Loucy (cell line): ENCODE data around the gene RSU1.

Experiments
- EZH2phosphoT487 ChIP-seq: fragments of 200-600 bp; IDR thresholded peaks from 2 replicates; pipeline ENCODE4 v1.6.1; 2018; ENCODE audit warnings: antibody characterized with exemption, mild to moderate bottlenecking, moderate library complexity, borderline replicate concordance
- TF ChIP-seq, protein P1 (sequence below): fragments of 200-600 bp; sonication (generic); conservative IDR thresholded peaks from 2 replicates; pipeline ENCODE4 v1.5.1; 2014; ENCODE audit warnings: mild to moderate bottlenecking, antibody characterized with exemption, low read length

DNA sequence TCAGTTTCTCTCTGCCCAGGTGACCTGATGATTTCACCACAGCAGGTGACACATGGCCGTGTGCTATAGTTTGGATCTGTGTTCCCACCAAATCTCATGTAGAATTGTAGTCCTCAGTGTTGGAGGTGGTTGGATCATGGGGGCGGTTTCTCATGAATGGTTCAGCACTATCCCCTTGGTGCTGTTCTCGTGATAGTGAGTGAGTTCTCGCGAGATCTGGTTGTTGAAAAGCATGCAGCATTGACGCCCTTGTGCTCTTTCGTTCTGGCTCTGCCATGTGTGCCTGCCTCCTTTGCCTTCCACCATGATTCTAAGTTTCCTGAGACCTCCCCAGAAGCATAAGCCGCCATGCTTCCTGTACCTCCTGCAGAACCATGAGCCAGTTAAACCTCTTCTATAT, 210.3 kb downstream of the RSU1 start:
- TF ChIP-seq, protein P1, sequence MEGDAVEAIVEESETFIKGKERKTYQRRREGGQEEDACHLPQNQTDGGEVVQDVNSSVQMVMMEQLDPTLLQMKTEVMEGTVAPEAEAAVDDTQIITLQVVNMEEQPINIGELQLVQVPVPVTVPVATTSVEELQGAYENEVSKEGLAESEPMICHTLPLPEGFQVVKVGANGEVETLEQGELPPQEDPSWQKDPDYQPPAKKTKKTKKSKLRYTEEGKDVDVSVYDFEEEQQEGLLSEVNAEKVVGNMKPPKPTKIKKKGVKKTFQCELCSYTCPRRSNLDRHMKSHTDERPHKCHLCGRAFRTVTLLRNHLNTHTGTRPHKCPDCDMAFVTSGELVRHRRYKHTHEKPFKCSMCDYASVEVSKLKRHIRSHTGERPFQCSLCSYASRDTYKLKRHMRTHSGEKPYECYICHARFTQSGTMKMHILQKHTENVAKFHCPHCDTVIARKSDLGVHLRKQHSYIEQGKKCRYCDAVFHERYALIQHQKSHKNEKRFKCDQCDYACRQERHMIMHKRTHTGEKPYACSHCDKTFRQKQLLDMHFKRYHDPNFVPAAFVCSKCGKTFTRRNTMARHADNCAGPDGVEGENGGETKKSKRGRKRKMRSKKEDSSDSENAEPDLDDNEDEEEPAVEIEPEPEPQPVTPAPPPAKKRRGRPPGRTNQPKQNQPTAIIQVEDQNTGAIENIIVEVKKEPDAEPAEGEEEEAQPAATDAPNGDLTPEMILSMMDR, result no peak
- no peak for TF ChIP-seq EZH2phosphoT487
